Glomerular visceral epithelial cell (primary cell): ENCODE data around the gene FADS1.

Source experiments
- DNase-seq: peaks from one replicate; pipeline ENCODE4 v3.0.0-alpha.2; 2016; ENCODE audit errors: extremely low spot score

Gene FADS1

DNA sequence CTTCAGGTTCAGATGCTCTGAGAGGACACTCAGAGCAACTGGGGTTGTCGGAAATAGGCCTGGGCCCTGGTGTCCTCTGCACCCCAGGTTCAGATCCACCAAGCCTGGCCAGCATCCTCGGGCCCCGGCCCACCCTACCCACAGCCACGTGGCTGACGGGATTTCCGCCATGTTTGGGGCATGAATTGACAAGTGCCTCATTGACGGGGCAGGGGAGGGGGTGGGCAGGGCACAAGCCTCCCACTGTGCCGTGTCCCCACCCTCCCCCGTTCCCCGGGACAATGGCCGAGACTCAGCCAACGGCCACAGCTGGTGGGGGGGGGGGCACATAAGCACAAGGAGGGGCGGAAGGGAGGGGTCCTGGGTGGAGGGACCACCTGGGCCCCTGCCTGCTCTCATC, 55.9 kb downstream of the FADS1 start:
- DNase-seq = no peak

DNA sequence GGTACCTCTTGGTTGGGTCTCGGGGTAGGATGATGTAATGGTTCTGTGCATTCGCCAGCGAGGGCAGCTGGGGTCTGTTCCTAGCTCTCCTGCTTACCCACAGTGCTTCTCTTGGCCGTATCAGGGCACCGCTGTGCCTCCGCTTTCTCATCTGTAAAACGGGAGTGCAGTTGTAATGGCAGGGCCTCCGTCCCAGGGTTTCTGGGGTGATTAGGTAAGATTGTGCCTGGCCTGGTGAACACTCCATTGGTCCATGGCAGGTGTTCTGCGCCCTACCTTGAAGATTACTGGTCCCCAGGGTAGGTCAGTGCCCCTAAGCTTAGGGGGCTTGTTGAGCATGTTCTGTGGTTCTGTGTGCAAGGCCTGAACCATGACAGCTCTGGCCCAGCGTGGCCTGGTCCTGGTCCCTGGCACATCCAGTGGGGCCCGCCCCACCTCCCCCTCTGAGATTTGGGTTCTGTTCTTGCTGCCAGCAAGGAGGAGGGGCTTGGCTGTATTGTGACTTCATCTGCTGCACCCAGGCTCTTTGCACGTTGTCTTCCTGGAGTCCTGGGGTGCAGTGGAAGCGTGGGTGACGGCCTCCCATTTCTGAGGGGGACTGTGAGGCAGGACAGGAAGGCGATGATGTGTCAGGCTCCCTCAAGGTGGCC, 59.5 kb downstream of the FADS1 start:
- DNase-seq = no peak

DNA sequence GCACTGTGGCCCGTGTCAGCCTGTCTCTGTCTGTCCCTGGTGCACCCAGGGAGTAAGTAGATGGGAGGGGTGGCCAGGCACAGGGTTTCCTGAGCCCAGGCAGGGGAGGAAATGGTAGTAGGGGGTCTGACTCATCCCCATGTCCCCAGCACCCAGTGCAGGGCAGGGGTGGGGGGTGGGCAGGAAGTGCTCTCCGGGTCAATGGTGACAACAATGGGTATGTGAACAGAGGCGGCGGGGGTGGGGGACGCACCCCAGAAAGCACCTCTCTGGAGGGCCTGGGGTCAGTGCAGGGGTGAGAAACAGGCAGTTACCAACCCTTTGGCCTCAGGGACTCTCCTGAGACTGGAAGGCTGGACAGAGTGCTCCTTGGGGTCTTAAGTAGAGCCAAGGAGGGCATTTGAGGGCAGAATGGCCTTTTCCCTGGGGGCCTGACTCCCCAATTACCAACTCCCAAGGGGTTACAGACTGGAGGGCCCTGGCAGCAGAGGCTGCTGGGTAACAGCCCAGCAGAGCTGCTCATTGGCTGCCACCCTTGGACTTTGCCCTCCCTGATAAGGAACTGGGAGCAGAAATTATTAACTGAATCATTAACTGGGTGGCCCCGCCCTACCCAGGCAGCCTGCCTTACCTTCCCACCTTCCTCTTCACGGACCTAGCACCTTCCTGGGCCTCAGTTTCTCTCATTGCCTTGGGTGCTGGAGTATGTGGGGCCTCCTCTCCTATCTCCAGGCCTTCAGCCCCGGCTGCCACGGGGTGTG, 60.2 kb downstream of the FADS1 start:
- peak; percentile 79 for DNase-seq

DNA sequence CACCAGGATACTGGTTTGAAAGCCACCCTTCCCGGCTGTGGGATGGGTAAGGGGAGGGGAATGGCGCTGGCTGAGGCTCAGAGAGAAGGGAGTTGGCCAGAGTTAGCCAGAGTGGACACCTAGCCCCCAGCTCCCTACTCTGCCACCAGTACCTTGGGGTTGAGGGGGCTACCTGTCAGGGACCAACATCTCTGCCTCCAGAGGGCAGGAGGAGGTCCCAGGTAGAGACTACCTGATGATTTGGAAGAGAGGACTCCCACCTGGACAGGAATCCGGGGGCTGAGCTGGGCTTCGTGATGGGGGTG, 60.7 kb downstream of the FADS1 start:
- no peak for DNase-seq

DNA sequence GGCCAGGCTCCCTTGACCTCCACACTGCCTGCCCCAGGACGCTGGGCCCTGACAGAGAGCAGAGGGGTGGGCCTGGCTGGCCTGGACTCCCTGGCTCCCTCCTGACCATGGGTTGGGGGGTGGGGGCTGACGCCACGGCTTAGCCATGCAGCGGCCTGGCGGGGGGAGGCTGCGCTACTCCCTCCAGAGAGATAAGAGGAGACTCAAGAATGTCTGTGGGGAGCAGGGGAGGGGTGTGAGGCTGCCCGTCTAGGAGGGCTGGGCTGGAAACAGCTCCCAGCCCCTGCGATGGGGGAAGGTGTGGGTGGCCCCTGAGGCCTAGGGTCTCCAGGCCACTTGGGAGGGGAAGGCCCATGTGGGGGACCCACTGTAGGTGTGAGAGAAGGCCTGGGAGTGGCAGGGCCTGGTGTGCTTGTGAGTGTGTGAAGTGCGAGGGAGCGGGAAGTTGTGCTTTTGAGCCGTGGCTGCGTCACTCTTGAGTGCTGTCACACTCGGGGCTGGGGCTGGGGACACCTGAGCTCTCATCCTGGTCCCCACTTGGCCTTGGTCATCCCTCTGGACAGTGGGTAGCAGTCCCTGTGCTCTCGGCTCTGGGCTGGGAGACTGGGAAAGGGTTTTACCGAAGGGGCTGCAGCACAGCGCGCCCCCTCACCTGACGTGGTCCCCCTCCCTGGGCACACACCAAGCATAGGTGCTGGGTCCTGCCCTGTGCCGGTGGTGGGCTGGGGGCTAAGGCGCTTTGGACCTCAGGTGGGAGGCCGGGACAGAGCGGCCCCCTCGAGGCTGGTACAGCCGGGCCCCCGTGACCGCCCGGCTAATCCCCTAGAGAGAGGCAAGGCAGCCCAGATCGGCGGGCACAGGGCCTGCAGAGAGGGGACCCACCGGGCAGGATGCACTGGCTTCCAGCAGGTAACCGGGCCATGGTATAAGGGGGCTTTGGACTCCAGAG, 62.0 kb downstream of the FADS1 start:
- DNase-seq = no peak

DNA sequence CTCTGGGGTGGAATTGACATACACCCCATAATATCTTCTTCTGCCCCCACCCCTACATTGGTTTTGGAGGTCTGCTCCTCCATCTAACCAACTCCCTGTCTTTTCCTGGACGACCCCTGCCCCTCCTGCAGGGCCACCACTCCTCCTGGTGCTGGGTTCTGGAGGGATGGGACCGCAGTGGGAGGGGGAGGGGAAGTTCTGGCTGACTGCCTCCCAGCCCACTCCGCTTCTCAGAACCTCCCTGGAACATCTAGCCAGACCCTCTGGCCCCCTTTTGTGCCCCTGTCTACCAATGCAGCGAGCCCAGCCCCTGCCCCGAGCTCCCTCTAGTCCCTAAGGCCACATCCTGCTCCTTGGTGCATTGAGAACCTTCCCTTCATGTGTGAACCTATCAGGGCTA, 63.1 kb downstream of the FADS1 start:
- no peak for DNase-seq

DNA sequence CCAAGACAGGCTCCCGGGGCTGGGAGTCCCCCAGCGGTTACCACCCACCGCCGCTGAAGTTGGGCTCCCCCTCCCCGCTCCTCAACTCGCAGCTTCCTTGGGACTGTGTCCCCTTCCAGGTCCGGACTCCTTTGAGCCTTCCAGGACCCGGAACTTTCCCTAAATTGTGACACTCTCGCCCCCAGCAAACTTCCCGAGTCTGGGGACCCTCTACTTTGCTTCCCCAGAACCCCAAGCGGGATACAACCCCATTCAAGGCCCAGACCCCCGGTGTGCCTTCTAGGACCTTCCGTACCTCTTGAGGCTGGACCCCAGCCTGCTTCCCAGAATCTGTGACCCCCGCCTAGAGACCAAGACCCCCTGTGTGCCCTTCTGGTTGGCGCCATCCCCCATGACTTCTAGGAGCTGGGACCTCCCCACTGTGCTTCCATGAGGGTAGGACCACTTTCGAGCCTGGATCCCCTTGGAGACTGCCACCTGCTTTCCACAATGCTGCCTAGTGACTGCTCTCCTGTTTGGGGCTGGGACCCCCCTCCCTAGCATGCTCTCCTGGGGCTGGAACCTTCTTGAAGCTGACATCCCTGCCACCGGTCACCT, 63.8 kb downstream of the FADS1 start:
- DNase-seq = no peak

DNA sequence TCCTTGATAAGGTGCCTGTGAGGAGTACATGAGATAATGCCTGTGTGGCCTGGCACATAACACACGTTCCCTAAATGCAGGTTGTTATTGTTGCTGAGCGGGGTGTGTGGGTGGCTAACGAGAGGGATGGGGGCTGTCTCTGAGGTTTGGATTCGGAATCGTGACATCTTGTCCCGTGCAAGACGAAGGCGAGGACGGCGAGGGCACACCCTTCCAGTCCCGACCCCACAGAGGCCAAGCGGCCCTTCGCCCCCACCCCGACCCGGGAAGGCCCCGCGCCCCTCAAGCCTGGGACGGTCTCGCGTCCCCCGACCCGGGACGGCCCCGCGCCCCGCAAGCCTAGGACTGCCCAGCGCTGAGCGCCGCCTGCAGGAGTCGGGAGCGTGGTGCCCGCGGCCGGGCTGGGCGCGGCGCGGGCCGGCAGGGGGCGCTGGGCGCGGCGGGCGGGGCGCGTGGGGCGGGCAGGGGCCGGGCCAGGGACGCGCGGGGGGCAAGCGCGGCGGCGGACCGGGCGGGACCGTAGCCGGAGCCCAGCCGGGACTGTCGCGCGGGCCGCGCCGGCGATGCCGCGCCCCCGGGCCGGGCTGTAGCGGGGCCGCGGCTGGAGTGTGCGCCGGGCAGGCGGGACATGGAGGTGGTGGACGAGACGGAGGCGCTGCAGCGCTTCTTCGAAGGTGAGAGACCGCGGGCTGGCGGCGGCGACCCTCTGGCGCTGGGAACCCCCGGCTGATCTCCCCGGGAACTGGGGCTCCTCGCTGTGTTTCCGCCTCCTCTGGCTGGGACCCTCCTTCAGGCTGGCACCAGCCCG, 64.5 kb downstream of the FADS1 start, which contains the start of gene MYRF:
MYRF (plus strand) TSS at position 520 of the 808 bp plus-strand sequence; CDS start at position 629, 109 bp downstream.
- DNase-seq = peak; percentile 75

DNA sequence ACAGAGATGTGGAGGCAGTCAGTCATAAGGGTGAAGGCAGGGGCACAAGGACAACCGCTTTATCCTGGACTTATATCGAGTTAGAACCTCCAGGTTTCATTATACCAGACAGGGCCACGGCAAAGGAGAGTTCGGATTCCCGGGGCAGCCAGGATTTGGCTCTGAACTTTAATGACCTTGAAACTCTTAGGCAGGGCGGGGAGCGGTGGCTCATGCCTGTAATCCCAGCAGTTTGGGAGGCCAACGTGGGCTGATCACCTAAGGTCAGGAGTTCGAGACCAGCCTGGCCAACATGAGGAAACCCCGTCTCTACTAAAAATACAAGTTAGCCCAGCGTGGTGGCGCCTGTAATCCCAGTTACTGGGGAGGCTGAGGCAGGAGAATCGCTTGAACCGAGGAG, 65.4 kb downstream of the FADS1 start:
- DNase-seq = no peak

DNA sequence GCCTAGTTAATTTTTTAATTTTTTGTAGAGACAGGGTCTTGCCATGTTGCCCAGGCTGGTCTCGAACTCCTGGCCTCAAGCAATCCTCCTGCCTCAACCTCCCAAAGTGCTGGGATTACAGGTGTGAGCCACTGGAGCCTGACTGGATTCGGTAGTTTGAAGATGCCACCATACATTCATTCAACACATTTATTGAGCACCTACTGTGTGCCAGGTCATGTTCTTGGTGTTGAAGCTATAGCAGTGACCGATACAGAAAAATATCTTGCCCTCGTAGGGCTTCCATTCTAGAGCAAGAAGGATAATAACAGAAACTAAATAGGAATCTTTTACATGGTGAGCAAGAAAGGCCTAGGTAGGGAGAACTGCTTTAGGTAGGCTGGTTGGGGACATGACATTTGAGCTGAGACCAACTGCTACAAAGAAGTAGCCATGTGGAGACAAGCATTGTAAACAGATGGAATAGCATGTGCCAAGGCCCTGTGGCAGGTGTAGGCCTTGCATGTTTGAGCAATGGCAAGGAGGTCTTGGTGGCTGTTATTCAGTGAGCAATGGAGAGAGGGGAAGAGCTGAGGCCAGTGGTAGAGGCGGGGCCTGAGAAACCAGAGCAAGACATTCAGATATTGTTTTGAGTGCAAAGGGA, 66.1 kb downstream of the FADS1 start:
- DNase-seq = no peak
